ENCODE results near the gene BCL3.
"Not testable (repeated sequence)": the region's sequence is repeated elsewhere in the genome, so short reads cannot be mapped to it uniquely, and the experiment has no call there.

Gene BCL3

DNA sequence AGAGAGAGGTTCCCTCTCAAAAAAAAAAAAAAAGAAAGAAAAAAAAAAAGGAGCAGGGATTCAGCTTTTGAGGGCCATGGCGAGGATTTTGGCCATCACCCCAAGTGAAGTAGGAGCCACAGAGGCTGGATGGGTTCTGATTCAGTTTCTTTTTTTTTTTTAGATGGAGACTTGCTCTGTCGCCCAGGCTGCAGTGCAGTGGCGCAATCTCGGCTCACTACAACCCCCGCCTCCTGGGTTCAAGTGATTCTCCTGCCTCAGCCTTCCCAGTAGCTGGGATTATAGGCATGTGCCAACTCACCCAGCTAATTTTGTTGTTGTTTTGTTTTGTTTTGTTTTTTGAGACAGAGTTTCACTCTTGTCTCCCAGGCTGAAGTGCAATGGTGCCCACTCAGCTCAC is 27.1 kb upstream of the BCL3 start:
- not testable (repeated sequence) for DNase-seq (ENCODE audit: low read depth)

GRCh38 chr19:44722131-44723121 is 26.1 kb upstream of the BCL3 start:
- DNase-seq (ENCODE audit: low read depth) = no peak

DNA sequence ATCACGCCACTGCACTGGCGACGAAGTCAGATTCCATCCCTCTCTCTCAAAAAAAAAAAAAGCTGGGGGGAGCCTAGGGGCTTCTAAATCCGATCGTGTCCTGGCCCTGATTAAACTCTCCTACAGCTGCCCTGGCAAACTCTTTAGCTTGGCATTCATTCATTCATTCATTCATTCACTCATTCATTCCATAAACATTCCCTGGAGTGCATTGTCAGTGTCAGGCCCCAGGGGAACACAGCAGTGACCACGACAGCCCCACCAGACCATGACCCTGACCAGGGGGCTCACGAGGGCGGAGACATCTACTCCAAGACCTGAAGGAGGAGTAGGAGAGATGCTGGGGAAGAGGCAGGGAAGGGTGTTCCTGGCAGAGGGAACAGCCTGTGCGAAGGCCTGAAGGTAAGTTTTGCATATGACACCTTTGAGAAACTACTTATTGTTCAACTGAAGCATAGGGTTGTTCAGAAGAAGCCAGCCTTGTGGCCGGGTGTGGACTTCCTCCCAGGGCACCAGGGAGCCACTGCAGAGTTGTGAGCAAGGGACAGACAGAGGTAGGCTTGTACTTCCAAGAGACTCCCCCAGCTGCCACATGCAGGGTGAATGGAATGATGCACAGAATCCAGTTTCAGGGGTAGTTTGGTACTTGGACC is 25.1 kb upstream of the BCL3 start:
- no peak for DNase-seq (ENCODE audit: low read depth)

DNA sequence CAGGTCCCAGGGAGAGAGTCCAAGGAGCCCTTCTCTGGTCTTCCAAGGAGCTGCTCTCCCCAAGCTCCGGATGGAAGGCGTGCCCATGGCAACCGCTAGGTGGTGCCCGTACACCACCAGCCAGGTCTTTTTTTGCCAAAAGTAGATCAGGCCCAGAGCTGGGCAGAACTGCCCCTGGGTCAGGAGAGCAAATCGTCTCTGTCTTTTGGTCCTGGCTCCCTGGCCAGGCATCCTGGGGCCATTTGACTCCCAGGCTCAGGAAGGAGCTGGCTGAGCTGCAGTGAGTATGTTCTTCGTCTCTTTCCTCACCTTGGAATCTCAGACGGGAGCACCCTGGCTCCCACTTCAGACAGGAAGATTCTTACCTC is 24.6 kb upstream of the BCL3 start:
- DNase-seq (ENCODE audit: low read depth) = no peak

GRCh38 chr19:44725251-44725650 is 23.3 kb upstream of the BCL3 start:
- no peak for DNase-seq (ENCODE audit: low read depth)

GRCh38 chr19:44725684-44726083 is 22.8 kb upstream of the BCL3 start:
- no peak for DNase-seq (ENCODE audit: low read depth)

- DNase-seq (ENCODE audit: low read depth) = no peak
Measured at GRCh38 chr19:44726465-44726864, 22.0 kb upstream of the BCL3 start.

GRCh38 chr19:44728178-44728577 is 20.3 kb upstream of the BCL3 start:
- DNase-seq (ENCODE audit: low read depth) = no peak

GRCh38 chr19:44729516-44730033 is 18.9 kb upstream of the BCL3 start:
- DNase-seq (ENCODE audit: low read depth) = no peak

GRCh38 chr19:44731081-44731480 is 17.4 kb upstream of the BCL3 start:
- DNase-seq (ENCODE audit: low read depth) = no peak

DNA sequence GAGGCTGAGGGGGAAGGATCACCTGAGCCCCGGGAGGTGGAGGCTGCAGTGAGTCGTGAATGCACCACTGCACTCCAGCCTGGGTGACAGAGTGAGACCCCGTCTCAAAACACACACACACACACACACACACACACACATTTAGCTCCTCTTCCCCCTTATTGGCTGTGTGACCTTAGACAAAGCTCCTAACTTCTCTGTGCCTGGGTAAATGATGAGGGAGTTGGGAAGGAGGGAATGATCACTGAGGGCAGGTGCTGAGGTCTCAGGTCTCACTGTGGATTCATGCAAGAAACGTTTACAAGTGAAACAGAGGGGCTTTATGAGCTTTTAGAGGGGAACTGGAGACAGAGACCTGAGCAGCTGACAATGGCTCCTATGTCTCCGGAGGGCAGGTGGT is 16.9 kb upstream of the BCL3 start:
- no peak for DNase-seq (ENCODE audit: low read depth)

GRCh38 chr19:44732235-44733014 is 16.1 kb upstream of the BCL3 start:
- no peak for DNase-seq (ENCODE audit: low read depth)

DNA sequence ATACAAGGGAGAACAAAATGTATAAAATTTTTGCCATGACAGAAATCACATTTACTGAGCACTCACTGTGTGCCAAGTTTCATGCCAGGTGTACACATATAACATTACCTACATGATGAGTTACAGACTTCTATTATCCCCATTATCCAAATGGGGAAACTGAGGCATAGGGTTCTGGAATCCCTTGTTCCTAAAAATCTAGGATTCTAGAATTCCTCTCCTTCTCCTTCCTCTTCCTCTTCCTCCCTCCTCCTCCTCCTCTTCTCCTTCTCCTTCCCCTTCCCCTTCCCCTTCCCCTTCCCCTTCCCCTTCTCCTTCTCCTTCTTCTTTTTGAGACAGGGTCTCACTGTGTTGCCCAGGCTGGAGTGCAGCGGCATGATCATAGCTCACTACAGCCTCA is 14.2 kb upstream of the BCL3 start:
- no peak for DNase-seq (ENCODE audit: low read depth)

- no peak for DNase-seq (ENCODE audit: low read depth)
Measured at GRCh38 chr19:44735011-44735410, 13.5 kb upstream of the BCL3 start.

DNA sequence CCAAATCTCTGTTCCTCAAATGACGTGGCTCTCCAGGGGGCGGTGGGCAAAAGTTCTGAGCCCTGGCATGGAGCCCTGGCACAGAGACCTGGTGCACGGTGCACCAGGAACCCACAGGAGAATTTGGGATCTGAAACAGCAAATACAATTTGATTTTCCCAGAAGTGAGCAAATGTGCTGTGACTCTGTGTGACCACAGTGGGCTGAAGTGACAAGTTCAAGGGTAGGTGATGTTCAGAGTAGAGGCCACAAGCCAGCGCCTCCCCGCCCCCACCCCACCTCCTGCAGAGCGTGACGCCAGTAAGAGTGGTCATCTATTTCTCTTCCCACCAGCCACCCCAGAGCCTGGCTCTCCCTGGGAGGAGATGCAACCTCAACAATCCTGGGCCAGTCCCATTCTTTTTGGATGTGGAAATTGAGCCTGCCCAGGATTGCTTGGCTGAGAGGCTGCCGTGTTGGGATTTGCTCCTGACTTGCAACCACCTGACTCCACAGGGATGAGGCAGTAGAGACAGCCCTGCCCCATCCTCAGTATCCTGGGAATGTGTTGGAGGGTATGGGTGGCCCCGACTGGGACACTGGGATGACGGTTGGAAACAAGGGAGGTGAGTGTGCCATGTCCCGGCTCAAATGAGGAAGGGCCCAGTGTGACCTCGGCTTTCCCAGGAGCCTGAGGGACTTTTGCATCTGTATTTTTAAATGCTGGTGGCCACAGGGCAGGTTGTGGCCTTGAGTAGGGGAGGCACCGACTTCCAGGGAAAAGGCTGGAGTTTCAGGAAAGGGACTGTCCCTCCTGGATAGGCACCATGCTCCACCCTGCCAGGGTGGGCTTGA is 11.1 kb upstream of the BCL3 start:
- no peak for DNase-seq (ENCODE audit: low read depth)

DNA sequence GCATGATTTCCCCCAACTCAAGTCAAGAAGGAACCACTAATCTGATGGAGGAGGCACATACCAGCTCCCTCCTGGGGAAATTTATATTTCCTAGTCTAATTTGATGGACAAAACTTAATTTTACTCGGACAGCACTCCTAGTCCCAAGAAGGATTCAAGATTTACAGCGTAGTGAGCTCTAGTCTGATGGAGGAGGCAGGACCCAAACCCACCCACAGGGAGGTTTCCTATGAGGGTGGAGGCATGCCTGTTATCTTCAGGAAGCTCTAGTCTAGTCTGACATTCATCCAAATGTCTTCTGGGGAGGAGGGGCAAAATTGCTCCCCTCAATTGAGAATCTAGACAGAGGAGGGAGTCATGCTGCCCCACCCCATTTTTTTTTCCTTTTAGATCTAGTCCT is 10.4 kb upstream of the BCL3 start:
- no peak for DNase-seq (ENCODE audit: low read depth)

DNA sequence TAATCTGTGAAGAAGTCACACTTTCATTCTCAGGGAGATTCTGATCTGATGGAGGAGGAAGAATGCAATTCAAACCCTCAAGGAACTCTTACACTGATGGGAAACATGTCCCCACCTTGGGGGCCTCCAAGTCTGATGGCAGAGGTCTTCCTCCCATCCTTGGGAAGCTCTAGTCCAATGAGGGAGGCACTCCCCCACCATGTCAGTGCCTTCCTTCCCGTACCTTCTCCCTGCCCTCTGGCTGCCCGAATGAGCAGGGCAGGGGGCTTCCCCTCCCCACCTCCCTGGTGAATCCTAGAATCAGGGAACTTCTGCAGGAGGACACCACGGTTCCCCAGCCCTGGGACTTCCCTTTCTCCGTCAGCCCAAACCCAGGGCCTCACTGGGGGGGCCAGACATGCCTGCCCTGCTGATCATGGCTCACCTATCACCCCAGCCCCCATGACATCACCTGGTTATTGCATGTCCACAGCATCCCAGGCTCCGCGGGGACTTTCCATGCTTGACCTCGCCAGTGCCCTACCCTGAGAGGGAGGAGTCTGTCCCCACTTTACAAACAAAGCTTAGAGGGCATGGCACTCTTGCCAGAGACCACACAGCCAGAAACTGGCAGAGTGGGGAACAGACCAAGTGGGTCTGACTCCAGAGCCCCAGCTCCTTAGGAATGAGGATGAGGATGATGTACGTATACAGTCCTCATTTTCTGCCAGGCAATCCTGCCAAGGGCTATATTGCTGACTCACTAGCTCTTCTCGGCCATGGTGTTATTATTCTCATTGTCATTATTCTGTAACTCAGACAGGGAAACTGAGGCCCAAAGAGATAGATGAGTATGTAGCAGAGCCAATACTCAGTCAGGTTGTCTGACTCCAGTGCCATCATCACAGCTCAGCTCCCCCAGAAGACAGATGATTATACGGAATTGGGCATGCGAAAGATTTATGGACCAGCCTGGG is 9.6 kb upstream of the BCL3 start:
- no peak for DNase-seq (ENCODE audit: low read depth)

DNA sequence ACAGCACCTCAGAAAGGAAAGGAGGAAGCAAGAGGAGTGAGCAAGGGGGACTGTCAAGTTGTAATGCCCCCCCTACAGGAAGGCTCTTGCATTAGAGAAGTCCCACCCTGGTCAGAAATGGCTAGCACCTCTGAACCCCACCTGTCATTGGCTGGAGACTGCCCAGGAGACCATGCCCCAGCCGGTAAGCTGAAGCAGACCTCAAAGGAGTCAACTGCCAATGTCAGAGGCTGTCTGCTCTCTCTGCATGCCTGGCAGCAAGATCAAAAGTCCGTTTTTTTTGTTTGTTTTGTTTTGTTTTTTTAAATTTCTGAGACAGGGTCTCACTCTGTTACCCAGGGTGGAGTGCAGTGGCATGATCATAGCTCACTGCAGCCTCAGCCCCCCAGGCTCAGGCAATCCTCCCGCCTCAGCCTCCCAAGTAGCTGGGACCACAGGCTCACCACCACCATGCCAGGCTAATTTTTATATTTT is 8.1 kb upstream of the BCL3 start:
- DNase-seq (ENCODE audit: low read depth) = no peak

GRCh38 chr19:44741258-44741731 is 7.2 kb upstream of the BCL3 start:
- no peak for DNase-seq (ENCODE audit: low read depth)

DNA sequence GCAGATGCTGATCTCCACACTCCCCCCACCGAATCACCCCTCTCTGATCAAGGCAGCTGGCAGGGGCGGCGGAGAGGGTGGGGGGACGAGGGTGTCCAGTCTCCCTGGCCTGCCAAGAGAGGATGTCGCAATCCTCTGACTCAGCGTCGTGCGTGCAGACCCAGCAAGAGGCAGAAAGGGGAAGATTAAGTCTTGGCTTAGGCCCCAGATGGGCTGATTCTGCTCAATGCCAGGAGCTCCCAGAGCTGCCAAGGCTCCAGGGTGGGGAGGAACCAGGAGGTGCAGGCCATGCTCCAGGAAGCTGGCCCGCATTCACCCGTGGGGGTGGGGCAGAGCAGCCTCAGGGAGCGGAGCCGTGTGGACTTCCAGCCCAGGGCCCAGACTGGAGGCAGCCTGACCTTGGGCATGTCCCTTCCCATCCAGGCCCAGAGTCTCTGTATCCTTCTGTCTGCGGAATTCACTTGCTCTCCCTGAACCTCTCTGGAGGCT is 6.6 kb upstream of the BCL3 start:
- peak; percentile 95 for DNase-seq (ENCODE audit: low read depth)

Measured in non-pigmented ciliary epithelial cell (primary cell).